SK-N-SH treated with all-trans-retinoic acid at 6 μM for 48 hours (cell line): ENCODE measurements around the gene SLC5A5.
A peak's percentile ranks its signal among the peaks of the same experiment; 100 is the strongest.

Experiments
- ATAC-seq: fragments of 200-7000 bp; cut with Tn5 transposase; 3 replicates; pipeline ENCODE4 v1.9.1; 2020; ENCODE audit warnings: mild to moderate bottlenecking, moderate library complexity
- ARNTL ChIP-seq: fragments of 450-650 bp; formaldehyde crosslinking; IDR thresholded peaks from 2 replicates; pipeline ENCODE4 v1.5.0; 2020; ENCODE audit warnings: low read depth, mild to moderate bottlenecking, moderate library complexity, borderline replicate concordance
- BACH2 ChIP-seq: fragments of 250-450 bp; sonication (Bioruptor Pico); IDR thresholded peaks from 2 replicates; pipeline ENCODE4 v1.9.0; 2021; ENCODE audit warnings: mild to moderate bottlenecking, borderline replicate concordance
- CREB5 ChIP-seq: fragments of 250-450 bp; sonication (Bioruptor Pico); IDR thresholded peaks from 2 replicates; pipeline ENCODE4 v1.5.1; 2020; ENCODE audit warnings: low read depth, mild to moderate bottlenecking, moderate library complexity
- CSDC2 ChIP-seq: fragments of 250-450 bp; sonication (Bioruptor Pico); IDR thresholded peaks from 2 replicates; pipeline ENCODE4 v1.5.0; 2020; ENCODE audit warnings: mild to moderate bottlenecking, moderate library complexity
- CSRNP3 ChIP-seq: fragments of 250-450 bp; sonication (Bioruptor Pico); IDR thresholded peaks from 2 replicates; pipeline ENCODE4 v1.5.1; 2021; ENCODE audit warnings: mild to moderate bottlenecking, moderate library complexity
- ESRRG ChIP-seq: fragments of 250-450 bp; sonication (Bioruptor Pico); IDR thresholded peaks from 2 replicates; pipeline ENCODE4 v1.6.1; 2021; ENCODE audit warnings: mild to moderate bottlenecking
- ISL1 ChIP-seq: fragments of 250-450 bp; sonication (Bioruptor Pico); IDR thresholded peaks from 2 replicates; pipeline ENCODE4 v2.1.2; 2022; ENCODE audit warnings: mild to moderate bottlenecking, moderate library complexity
- OSR1 ChIP-seq: fragments of 250-450 bp; sonication (Bioruptor Pico); IDR thresholded peaks from 2 replicates; pipeline ENCODE4 v1.8.0; 2022; ENCODE audit warnings: moderate library complexity, mild to moderate bottlenecking, inconsistent platforms
- PATZ1 ChIP-seq: fragments of 250-450 bp; sonication (Bioruptor Pico); IDR thresholded peaks from 2 replicates; pipeline ENCODE4 v1.8.0; 2020; ENCODE audit warnings: mild to moderate bottlenecking, moderate library complexity, borderline replicate concordance
- POU6F1 ChIP-seq: fragments of 250-450 bp; sonication (Bioruptor Pico); IDR thresholded peaks from 2 replicates; pipeline ENCODE4 v1.8.0; 2021; ENCODE audit warnings: low read depth, mild to moderate bottlenecking, moderate library complexity, borderline replicate concordance
- PPARA ChIP-seq: fragments of 250-450 bp; sonication (Bioruptor Pico); IDR thresholded peaks from 2 replicates; pipeline ENCODE4 v1.5.0; 2020; ENCODE audit warnings: mild to moderate bottlenecking, borderline replicate concordance
- RARB ChIP-seq: fragments of 250-450 bp; sonication (Bioruptor Pico); IDR thresholded peaks from 2 replicates; pipeline ENCODE4 v1.8.0; 2021; ENCODE audit warnings: mild to moderate bottlenecking, moderate library complexity
- SNAI2 ChIP-seq: fragments of 250-450 bp; sonication (Bioruptor Pico); IDR thresholded peaks from 2 replicates; pipeline ENCODE4 v1.5.0; 2020; ENCODE audit warnings: mild to moderate bottlenecking, moderate library complexity
- TCF4 ChIP-seq: fragments of 250-450 bp; sonication (Bioruptor Pico); IDR thresholded peaks from 2 replicates; pipeline ENCODE4 v1.8.0; 2021; ENCODE audit warnings: mild to moderate bottlenecking, moderate library complexity, borderline replicate concordance
- TOX ChIP-seq: fragments of 250-450 bp; sonication (Bioruptor Pico); IDR thresholded peaks from 2 replicates; pipeline ENCODE4 v1.8.0; 2021; ENCODE audit warnings: mild to moderate bottlenecking, moderate library complexity, borderline replicate concordance
- TSHZ2 ChIP-seq: fragments of 250-450 bp; sonication (Bioruptor Pico); IDR thresholded peaks from 2 replicates; pipeline ENCODE4 v1.5.0; 2020; ENCODE audit warnings: mild to moderate bottlenecking, moderate library complexity
- ZC3H10 ChIP-seq: fragments of 250-450 bp; sonication (Bioruptor Pico); IDR thresholded peaks from 2 replicates; pipeline ENCODE4 v1.5.1; 2021; ENCODE audit warnings: mild to moderate bottlenecking, moderate library complexity
- ZFP30 ChIP-seq: fragments of 450-650 bp; formaldehyde crosslinking; IDR thresholded peaks from 2 replicates; pipeline ENCODE4 v1.5.0; 2022; ENCODE audit warnings: mild to moderate bottlenecking, moderate library complexity
- ZNF565 ChIP-seq: fragments of 450-650 bp; formaldehyde crosslinking; conservative IDR thresholded peaks from 2 replicates; pipeline ENCODE4 v1.5.0; 2020; ENCODE audit warnings: low read depth, mild to moderate bottlenecking, moderate library complexity
- ZNF70 ChIP-seq: fragments of 450-650 bp; formaldehyde crosslinking; IDR thresholded peaks from 2 replicates; pipeline ENCODE4 v1.5.0; 2020; ENCODE audit warnings: mild to moderate bottlenecking, moderate library complexity
- ZNF8 ChIP-seq: fragments of 450-650 bp; formaldehyde crosslinking; IDR thresholded peaks from 2 replicates; pipeline ENCODE4 v1.5.0; 2020; ENCODE audit warnings: mild to moderate bottlenecking, moderate library complexity

The SLC5A5 gene

GRCh38 chr19:17888260-17888659, 16.5 kb downstream of the SLC5A5 start:
- TF ChIP-seq BACH2 (CRISPR knock-in tag) (no peak), PPARA (CRISPR knock-in tag) (no peak), POU6F1 (CRISPR knock-in tag) (no peak), ESRRG (CRISPR knock-in tag) (no peak), SNAI2 (no peak)
- no peak for ATAC-seq

- peak; percentile 87 for ATAC-seq
- TF ChIP-seq TCF4 (CRISPR knock-in tag) (no peak), ISL1 (0 out of 2 replicates have a peak, but pooled peaks have one; percentile 16), CSDC2 (CRISPR knock-in tag) (peak; percentile 83; the same call in 1 of the 2 replicates), TOX (CRISPR knock-in tag) (no peak), BACH2 (CRISPR knock-in tag) (no peak), ZC3H10 (CRISPR knock-in tag) (0 out of 2 replicates have a peak, but pooled peaks have one; percentile 18), PATZ1 (CRISPR knock-in tag) (no peak), SNAI2 (peak; percentile 66; the same call in 1 of the 2 replicates), ESRRG (CRISPR knock-in tag) (no peak), ZNF565 (CRISPR knock-in tag) (no peak), OSR1 (CRISPR knock-in tag) (no peak), PPARA (CRISPR knock-in tag) (no peak), RARB (CRISPR knock-in tag) (no peak)
These were observed 18.0 kb downstream of the SLC5A5 start for GRCh38 chr19:17889609-17890214.

GRCh38 chr19:17893766-17894165, 22.0 kb downstream of the SLC5A5 start:
- no peak for TF ChIP-seq OSR1 (CRISPR knock-in tag)
- TF ChIP-seq BACH2 (CRISPR knock-in tag) = no peak
- no peak for TF ChIP-seq ZNF565 (CRISPR knock-in tag)
- no peak for TF ChIP-seq CREB5 (CRISPR knock-in tag)
- TF ChIP-seq CSDC2 (CRISPR knock-in tag) = no peak
- no peak for ATAC-seq

GRCh38 chr19:17902701-17903100, 31.0 kb downstream of the SLC5A5 start:
- ATAC-seq = no peak
- no peak for TF ChIP-seq ZFP30 (CRISPR knock-in tag)

GRCh38 chr19:17908244-17908643, 36.5 kb downstream of the SLC5A5 start:
- no peak for ATAC-seq
- no peak for TF ChIP-seq CSRNP3 (CRISPR knock-in tag)
- TF ChIP-seq ISL1 = no peak
- TF ChIP-seq ARNTL (CRISPR knock-in tag) = no peak
- TF ChIP-seq ZNF8 (CRISPR knock-in tag) = no peak
- TF ChIP-seq TCF4 (CRISPR knock-in tag) = no peak
- no peak for TF ChIP-seq OSR1 (CRISPR knock-in tag)
- no peak for TF ChIP-seq CREB5 (CRISPR knock-in tag)
- no peak for TF ChIP-seq ZC3H10 (CRISPR knock-in tag)
- TF ChIP-seq TOX (CRISPR knock-in tag) = no peak
- no peak for TF ChIP-seq RARB (CRISPR knock-in tag)
- no peak for TF ChIP-seq SNAI2
- no peak for TF ChIP-seq CSDC2 (CRISPR knock-in tag)
- no peak for TF ChIP-seq ZNF70 (CRISPR knock-in tag)
- TF ChIP-seq TSHZ2 (CRISPR knock-in tag) = no peak
- TF ChIP-seq ZFP30 (CRISPR knock-in tag) = no peak
- no peak for TF ChIP-seq PPARA (CRISPR knock-in tag)
- no peak for TF ChIP-seq ESRRG (CRISPR knock-in tag)
